ENCODE measurements around the gene ENOX2.
"Not testable (repeated sequence)": the region's sequence is repeated elsewhere in the genome, so short reads cannot be mapped to it uniquely, and the experiment has no call there.

Gene ENOX2

DNA sequence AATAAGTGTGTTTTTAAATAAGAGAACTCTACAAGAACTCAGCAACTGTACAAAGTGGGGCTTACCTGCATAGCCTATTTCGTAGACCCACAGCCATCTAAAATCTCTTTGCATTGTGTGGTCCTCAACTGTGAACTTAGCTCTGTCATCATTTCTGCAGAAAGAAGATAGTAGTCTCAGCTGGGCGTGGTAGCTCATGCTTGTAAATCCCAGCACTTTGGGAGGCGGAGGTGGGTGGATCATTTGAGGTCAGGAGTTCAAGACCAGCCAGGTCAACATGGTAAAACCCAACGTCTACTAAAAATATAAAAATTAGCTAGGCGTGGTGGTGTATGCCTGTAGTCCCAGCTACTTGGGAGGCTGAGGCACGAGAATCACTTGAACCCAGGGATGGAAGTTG is 193.8 kb downstream of the ENOX2 start:
- in situ Hi-C loops (cut with HindIII; ENCODE audit: low sequenced_read_pairs): not testable (repeated sequence)

DNA sequence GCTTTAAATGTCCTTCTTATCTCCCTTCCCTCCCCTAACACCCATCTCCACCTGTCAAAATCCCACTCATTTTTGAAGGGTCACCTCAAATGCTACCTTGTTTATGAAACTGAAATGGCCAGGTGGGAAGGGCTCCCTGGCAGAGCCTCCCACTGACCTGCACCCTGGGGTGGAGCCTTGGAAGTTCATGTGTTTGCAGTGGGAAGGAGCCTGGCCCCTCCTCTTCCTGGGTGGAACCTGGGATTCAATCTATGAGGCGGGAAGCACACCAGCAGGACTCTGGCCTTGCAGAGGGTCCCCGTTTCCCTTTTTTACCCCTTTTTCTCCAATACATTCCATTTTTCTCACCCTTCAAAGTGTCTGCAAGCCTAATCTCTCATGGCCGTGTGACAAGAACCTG is 197.4 kb downstream of the ENOX2 start:
- in situ Hi-C loops (cut with HindIII; ENCODE audit: low sequenced_read_pairs): no loop called here

DNA sequence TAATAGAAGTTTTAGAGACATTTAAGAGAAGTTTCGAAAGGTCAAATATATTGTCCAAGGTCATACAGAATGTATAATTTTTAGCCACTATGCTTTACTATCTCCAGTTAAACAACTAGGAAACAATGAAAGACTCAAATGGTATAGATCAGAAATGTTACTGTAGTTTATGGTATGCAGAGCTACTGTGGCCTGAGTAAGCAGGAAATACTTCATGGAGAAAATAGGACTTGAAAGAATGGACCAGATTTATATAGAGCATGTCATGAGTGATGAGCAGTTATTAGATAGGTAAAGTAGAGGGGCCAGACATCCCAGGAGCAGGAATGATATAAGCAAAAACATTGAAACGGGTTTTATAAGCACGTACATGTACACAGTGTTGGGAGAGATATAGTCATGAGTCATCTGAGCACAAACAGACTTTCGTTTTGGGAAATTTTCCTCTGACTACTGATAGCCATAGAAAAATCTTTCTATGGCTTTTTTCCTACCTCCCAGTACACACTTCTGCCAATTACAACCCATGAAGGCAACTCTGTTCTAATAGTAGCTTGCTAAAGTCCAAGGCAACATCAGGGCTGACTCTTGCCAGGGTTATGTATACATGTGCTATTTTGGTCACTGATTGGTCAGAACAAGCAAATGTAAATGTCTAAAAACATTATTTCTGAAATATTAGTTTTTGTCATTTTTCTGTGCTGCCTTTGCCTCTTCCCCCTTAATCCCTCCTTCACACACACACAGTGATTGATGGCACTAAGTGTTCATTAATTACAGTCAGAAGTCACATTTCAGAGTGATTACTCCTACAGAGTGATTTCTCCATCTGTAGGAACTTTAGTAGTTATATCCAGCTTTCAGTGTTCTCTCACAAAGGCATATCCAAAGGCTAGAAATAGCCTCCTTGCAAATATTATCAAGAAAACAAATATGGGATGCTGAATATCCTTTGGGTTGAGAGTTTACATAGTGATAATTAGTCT is 198.7 kb downstream of the ENOX2 start:
- in situ Hi-C loops (cut with HindIII; ENCODE audit: low sequenced_read_pairs): no loop called here

DNA sequence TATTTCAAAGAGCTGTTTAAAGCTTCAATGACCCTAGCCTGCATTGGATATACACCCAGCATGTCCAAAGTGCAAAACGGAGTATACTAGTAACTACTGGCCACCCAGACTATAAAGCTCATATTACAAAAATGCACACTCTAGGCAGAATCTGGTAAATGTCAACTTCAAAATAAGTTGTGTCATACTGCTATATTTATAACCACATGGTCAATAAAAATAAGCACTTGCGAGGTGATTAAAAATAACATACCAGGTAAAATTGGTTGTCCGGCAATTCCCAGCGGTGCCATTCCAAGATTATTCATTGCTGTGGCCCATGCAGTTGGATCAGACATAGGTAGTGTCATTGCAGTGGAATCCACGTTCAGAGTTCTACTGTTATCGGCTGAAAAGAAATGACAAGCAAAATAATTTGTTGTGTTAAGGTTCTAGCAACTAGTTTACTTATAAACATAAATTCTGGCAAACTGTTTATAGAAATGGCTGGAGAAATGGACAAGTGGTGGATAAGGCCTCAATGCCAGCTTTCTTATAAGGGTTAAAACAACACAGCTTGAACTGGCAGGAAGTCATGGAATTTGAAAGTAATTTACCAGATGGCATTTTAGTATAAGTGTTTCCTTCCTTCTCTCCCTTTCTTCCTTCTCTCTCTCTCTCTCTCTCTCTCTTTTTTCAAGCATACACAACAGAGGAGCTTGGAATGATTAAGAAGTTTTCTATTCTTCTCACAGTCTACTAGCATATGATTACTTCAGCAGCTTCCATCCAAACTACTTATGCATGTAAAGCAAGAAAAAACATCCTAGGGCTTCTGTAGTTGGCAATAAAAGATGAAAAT is 199.9 kb downstream of the ENOX2 start:
- in situ Hi-C loops (cut with HindIII; ENCODE audit: low sequenced_read_pairs): no loop called here

DNA sequence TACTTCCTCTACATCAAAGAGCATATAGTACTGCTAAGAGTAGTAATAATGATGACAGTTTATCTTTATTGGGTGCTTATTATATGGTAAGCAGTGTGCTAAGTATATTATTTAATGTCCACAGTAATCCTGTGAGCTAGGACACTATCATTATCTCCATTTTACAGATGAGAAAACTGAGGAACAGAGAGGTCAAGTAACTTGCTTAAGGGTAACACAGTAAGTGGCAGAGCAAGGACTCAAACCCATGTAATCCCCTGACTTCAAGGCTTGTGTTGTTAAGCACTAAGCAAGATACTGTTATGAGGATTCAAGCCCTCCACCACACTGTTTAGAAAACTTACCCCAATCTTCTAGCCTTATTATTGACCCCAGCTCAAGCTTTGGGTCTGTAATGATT is 202.4 kb downstream of the ENOX2 start:
- in situ Hi-C loops (cut with HindIII; ENCODE audit: low sequenced_read_pairs): no loop called here

DNA sequence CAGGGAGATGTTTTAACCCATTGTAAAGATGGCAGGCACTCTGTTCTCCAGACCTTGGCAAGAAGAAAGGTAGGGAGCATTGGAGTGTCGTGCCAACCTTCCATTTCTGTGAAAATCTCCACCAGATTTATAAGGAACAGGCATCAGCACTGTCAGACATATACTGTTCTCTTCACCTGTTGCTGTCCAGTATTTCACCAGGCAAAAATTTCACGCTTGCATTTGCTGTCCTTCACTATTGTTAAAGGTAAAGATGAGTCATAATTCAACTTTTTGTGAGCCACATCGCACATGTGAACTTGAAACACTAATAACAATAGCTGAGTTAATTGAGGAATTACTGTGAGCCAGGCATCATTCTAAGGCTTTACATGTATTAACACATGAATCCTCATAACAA is 203.4 kb downstream of the ENOX2 start:
- in situ Hi-C loops (cut with HindIII; ENCODE audit: low sequenced_read_pairs): no loop called here

DNA sequence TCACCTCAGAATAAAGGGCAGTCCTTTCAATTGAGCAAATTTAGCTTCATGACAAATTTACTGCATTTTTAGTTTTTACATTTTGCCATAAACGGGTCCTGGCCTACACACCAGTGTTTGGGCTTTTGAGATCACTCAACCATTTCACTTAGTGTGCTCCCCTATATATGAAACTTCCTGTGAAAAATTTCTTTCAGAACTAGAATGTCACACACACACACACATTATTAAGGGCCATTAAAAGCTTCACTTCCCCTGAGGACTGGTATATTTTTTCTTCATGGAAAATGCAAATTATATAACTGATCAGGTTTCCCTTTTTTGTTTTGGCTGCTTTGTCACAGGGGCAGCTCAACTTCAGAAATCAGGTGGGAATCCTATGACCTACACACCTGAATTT is 206.5 kb downstream of the ENOX2 start:
- in situ Hi-C loops (cut with HindIII; ENCODE audit: low sequenced_read_pairs): no loop called here

DNA sequence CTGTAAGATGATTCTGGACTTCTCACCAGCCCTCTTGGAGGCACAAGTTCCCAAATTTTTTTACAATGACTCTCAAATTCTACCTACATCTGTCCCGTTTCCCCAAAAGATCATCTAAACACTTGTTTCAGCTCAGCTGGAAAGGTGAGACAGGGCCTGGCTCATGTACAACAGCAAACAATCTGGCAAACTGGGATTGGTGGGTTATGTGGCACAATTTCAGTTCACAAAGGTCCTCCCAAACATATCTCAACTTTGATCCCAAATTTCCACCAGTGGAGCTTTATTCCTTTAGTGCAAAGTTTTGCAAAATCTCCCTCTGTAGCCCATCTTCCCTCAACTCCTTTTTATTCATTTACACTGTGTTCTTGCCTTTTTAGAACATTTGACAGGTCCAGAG is 207.1 kb downstream of the ENOX2 start:
- in situ Hi-C loops (cut with HindIII; ENCODE audit: low sequenced_read_pairs): no loop called here

DNA sequence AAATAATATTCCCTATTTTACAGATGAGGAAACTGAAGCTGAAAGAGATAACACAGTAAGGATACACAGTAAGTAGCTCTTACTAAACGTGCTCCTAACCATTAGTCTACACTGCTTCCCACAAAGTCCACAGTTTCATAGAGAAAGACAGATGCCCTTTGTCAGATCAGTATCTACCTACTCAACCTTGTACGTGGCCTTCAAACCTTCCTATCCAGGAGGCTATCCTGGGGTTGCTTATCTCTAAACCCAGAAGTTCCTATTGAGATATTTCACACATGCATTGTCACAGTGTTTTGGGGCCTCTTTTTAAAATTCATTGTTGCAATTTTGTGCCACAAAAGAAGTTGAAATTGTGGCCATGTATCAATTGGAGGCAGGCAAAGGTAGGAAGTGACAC is 208.0 kb downstream of the ENOX2 start:
- in situ Hi-C loops (cut with HindIII; ENCODE audit: low sequenced_read_pairs): no loop called here

DNA sequence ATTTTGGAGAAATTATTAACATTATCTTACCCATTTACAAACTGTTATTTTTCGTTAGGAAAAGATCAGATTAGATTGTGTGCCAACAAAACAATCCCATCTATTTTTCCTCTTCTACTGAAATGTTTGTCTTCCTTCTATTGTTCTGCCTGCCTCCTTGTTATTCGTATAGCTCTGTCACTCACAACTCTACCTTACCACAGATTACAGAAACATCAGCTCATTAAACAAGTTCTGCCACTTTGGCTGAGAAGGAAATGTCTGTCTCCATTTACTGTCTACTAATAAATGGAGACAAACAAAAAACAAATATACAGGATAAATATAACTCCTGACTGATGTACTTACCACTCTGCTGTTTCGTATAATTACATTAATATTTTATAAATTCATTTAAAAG is 211.4 kb downstream of the ENOX2 start:
- in situ Hi-C loops (cut with HindIII; ENCODE audit: low sequenced_read_pairs): no loop called here

DNA sequence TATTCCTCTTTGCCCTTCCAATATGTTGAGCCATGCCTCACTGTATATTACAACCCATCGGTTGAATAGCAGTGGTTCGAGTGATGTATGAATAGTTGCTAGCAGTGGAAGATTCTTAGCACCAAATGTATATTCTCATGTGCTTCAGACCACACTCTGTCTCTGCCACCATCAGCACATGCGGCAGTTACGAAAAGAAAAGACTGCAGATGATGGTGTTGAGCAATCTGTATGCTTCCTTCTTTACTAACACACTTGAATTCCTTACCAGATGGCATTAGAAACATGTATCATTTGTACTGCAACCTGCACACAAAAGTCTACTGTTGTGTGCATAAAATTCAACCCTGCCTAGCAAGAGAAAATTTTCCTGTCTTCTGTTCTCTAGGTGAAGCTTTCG is 214.6 kb downstream of the ENOX2 start:
- in situ Hi-C loops (cut with HindIII; ENCODE audit: low sequenced_read_pairs): no loop called here

DNA sequence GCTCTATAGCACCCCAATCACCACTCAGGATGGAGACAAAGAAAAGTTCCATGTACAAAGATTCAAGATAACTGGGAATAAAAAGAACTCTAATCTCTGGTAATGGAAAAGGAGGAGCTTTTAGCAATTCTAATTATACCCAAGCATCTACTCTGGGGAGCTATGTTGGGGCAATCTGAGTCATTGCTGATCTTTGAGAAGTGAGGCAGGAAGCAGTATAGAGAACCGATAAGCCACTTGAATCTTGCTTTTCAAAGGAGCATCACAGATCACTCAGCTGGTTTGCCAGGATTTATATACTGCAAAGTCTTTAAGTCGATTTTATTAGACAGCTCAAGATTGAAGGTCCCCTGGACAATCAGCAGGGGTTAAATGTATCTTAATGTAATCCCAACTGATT is 220.0 kb downstream of the ENOX2 start:
- in situ Hi-C loops (cut with HindIII; ENCODE audit: low sequenced_read_pairs): no loop called here

DNA sequence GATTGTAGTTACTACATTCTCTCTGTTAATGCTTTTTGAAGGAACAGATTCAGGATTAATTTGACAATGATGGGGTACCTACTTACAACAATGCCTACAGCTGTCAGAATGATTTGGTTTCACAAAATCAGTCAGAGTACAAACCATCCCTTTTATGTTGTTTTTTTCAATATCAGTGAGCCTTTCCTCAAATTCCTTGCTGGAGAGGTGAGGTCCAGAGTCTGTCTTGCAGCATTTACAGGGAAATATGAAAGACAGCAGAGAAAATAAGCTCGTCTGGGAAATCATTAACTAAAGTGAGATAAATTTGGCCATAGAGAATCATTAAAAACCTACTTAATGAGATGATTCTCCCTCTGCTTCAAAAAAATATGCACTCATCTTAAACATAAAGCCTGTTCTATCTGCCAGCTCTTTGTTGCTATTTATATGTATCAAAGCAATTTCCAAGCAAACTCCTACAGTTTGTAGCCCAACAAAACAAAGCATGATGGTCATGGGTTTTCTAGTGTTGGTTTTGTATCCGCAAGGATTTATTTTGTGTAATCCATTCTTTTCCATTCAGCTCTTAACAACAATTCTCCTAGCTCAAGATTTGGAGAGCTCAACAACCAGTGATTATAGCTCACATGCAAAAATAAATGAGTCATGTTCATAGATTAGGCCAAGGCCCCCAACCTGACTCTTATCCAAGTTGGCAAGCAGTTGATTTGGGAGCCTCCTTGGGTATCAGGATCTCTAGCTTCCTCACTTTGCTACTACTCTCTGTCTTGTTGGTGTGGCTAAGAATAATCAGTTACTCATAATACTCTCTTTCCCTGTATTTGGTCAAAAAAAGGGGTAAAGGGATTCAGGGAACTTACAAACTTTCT is 222.6 kb downstream of the ENOX2 start:
- in situ Hi-C loops (cut with HindIII; ENCODE audit: low sequenced_read_pairs): no loop called here

DNA sequence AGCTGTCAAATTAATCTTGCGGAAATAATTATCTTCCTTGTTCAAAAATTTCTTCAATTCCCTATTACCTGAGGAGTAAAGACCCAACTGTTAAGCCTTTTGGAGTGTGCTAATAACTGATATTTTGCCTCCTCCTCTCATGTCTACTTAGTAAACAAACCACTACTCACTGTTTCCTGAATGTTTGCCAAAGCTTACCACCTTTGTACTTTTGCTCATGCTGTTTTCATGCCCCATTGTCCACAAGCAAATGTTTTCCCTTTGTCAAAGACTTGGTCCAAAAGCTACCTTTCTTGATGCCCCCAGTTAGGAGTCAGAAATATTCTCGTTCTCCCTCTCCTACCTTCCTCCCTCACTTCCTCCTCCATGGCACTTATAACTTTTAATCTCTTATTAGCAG is 226.1 kb downstream of the ENOX2 start:
- in situ Hi-C loops (cut with HindIII; ENCODE audit: low sequenced_read_pairs): no loop called here

DNA sequence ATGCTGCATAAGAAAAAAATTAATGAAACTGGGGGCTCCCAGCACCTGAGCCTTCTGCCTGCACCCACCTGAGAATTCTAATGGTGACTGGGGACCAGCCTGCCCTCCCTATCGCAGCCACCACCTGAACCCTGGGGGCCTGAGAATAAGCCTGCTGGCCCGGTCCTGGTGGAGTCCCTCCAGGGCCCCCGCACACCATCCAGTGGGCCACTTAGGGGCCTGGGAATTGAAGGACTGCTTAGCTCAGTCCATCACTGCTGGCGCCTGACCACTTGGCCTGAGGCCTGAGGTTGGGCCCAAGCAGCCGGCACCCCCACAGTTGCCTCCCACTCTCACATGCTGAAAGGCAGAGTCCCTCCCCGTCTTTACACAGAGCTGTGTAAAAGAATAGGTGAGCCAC is 230.8 kb downstream of the ENOX2 start:
- in situ Hi-C loops (cut with HindIII; ENCODE audit: low sequenced_read_pairs): no loop called here

DNA sequence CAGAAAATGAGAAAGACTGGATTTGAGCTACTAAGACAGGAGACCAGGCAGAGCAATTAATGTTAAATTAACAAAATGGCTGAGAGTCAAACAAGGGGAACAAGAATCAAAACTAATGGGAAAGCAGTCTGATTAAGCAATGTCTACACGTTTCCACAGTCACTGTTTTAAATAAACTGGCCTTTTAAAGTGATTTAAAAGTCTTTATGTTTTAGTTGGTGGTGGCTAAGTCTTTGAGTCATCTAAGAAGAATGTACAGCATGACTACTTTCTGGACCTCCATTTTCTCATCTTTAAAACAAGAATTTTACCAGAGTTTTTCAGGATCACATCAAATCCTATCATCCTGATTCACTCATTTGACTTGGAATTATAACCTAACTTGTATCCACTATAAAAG is 233.8 kb downstream of the ENOX2 start:
- in situ Hi-C loops (cut with HindIII; ENCODE audit: low sequenced_read_pairs): no loop called here

DNA sequence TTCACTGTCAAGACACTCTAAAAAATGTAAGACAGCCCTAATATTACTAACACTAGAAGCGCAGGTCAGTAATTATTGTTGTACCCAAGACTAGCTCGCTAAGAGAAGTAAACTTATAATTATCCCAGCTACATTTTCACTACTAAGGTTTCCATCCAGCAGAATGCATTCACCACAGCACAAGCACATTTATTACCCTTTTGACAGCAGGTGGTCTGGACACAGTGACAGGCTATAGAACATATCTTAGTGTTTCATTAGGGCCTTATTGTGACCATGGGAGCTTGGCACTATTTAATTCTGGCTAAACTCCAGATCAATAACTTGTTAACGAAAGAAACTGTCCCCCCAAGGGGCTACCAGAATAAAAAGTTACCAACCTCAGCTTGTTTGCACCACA is 237.7 kb downstream of the ENOX2 start:
- in situ Hi-C loops (cut with HindIII; ENCODE audit: low sequenced_read_pairs): no loop called here

DNA sequence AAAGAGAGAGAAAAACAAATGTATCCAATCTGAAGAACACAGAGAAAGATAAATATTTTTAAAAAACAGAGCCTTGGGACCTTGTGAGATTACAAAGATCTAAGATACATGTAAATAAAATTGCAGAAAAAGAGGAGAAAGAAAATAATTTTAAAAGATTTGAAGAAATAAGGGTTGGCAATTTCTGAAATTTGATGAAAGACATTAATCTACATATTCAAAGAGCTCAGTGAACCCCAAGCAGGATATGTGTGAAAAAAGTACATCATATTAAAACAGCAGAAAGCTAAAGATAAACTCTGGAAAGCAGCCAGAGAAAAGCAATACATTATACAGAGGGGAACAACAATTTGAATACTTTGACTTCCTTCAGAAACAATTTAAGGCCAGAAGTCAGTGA is 244.7 kb downstream of the ENOX2 start:
- in situ Hi-C loops (cut with HindIII; ENCODE audit: low sequenced_read_pairs): no loop called here

DNA sequence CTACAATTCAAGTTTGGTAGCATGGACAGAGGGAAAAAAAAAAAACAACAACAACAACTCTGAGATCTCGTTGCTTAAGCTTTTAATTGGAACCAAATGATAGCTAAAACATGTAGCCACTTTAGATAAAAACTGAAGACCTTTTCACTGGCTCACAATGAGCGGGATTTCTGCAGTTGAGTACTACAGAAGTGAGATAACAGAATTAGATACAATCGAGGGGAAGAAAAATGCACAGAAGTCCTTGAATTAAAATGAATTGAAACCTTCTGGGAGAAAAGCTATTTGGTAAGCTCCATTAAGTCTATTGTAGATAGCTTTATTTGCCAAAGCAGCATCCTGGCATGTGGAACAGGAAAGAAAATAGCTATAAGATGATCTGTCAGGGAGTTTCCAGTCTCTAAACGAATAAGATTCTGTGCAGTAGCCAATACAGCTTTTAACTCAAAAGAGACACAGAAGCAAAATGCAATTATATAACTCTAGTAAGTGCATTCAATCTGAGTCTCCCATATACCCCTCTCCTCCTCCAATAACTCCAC is 248.5 kb downstream of the ENOX2 start:
- in situ Hi-C loops (cut with HindIII; ENCODE audit: low sequenced_read_pairs): no loop called here

DNA sequence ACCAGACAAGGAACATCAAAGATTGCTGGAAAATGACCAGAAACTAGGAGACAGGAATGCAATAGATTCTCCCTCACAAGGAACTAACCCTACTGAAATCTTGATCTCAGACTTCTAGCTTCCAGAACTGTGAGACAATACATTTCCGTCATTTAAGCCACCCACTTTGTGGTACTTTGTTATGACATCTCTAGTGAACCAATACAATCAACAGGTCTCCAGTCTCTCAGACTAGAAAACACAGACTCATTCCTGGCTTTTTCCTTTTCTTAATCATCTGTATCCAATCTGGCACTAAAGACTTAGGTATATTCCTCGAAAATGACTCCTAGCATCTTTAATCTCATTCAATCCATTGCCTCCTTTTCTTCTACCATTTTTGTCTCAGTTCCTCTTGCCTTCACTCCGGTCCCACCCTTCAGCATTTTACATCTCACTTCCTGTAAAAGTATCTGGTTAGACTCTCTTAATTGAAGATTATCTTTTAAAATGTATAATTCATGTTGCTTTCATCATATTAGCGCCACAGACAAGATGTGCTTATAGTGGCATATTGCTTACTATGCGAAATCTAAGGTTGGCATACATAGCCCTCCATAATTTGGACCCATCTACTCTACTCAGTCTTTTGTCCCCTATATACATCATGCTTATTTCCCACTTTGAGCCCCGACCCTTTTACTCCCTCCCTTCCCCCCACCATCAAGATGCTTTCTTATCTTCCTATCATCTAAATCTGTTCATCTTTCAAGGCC is 250.0 kb downstream of the ENOX2 start:
- in situ Hi-C loops (cut with HindIII; ENCODE audit: low sequenced_read_pairs): no loop called here
